OCI-LY3 (cell line): ENCODE measurements around the gene CBR3.

ENCODE experiments used
- EZH2phosphoT487 ChIP-seq: fragments of 200-600 bp; shearing (Covaris generic); IDR thresholded peaks from 2 replicates; pipeline ENCODE4 v1.6.1; 2018; ENCODE audit warnings: antibody characterized with exemption, mixed run types, low read depth
- TF ChIP-seq, protein P1 (sequence below): fragments of 200-600, 300-600 bp; sonication (generic); IDR thresholded peaks from 2 replicates; pipeline ENCODE4 v1.5.1; 2014; ENCODE audit warnings: antibody characterized with exemption, low read length, low read depth

DNA sequence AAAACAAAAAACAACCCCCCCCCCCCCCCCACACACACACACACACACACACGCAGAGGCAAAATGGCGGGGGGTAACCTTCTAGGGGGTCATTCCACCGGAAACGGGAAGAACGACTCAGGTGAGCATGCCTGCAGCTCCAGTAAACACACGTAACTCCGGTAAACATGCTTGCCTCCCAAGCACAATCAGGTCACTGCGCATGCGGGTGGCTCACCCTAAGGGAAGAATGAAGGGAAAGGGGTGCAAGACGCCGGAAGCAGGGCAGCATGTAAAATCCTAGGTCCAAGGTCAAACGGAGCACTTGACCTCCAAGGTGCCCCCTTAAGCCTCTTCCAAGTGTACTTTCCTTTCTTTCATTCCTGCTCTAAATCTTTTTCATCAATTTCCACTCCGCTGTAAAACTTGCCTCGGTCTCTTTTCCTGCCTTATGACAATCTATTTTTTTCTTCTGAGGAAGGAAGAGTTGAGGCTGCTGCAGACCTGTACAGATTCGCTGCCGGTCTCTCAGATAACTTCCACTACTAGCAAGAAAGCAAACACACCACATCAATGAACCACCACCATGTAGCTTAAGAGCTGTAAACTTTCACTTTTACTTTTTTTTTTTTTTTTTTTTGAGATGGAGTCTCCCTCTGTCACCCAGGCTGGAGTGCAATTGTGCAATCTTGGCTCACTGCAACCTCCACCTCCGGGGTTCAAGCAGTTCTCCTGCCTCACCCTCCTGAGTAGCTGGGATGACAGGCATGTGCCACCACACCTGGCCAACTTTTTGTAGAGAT lies 21.0 kb upstream of the CBR3 start:
- no peak for TF ChIP-seq EZH2phosphoT487
- TF ChIP-seq, protein P1, sequence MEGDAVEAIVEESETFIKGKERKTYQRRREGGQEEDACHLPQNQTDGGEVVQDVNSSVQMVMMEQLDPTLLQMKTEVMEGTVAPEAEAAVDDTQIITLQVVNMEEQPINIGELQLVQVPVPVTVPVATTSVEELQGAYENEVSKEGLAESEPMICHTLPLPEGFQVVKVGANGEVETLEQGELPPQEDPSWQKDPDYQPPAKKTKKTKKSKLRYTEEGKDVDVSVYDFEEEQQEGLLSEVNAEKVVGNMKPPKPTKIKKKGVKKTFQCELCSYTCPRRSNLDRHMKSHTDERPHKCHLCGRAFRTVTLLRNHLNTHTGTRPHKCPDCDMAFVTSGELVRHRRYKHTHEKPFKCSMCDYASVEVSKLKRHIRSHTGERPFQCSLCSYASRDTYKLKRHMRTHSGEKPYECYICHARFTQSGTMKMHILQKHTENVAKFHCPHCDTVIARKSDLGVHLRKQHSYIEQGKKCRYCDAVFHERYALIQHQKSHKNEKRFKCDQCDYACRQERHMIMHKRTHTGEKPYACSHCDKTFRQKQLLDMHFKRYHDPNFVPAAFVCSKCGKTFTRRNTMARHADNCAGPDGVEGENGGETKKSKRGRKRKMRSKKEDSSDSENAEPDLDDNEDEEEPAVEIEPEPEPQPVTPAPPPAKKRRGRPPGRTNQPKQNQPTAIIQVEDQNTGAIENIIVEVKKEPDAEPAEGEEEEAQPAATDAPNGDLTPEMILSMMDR: no peak
